Fibroblast of pulmonary artery (primary cell): ENCODE results near the gene ABHD14A.
"Not testable (repeated sequence)": the region's sequence is repeated elsewhere in the genome, so short reads cannot be mapped to it uniquely, and the experiment has no call there.

Source experiments
- DNase-seq: peaks from one replicate; pipeline ENCODE4 v3.0.0-alpha.2; 2010; ENCODE audit warnings: low read depth
- H3K4me3 ChIP-seq: replicated peaks from 2 replicates; pipeline ENCODE4 v1.5.1; 2011; ENCODE audit warnings: low read depth, mild to moderate bottlenecking, control low read depth, low read length, moderate library complexity
- CTCF ChIP-seq: IDR thresholded peaks from 2 replicates; pipeline ENCODE4 v1.5.1; 2011; ENCODE audit warnings: mild to moderate bottlenecking, control low read depth, low read length, inconsistent platforms; ENCODE audit errors: missing control alignments

ABHD14A gene

GRCh38 chr3:51974963-51975851 lies at the start of gene ABHD14A:
ABHD14A (plus strand) TSS chr3:51975064; CDS start chr3:51975136, 72 bp downstream.
- peak within 1 kb of the TSS; percentile 69 for H3K4me3 ChIP-seq
- peak; percentile 64 for DNase-seq
- TF ChIP-seq CTCF = no peak

GRCh38 chr3:51927061-51927977 lies 47.5 kb upstream of the ABHD14A start:
- DNase-seq = no peak
- TF ChIP-seq CTCF = no peak
- H3K4me3 ChIP-seq = no peak overlapping the region

GRCh38 chr3:51928438-51928837 lies 46.4 kb upstream of the ABHD14A start:
- no peak for TF ChIP-seq CTCF
- H3K4me3 ChIP-seq = no peak overlapping the region
- no peak for DNase-seq

GRCh38 chr3:51928981-51929380 lies 45.9 kb upstream of the ABHD14A start:
- H3K4me3 ChIP-seq, DNase-seq: not testable (repeated sequence)

- H3K4me3 ChIP-seq = no peak overlapping the region
- no peak for TF ChIP-seq CTCF
- no peak for DNase-seq
These were observed 45.4 kb upstream of the ABHD14A start for GRCh38 chr3:51929420-51930003.

- no peak for TF ChIP-seq CTCF
- no peak for DNase-seq
- H3K4me3 ChIP-seq = no peak overlapping the region
These were observed 44.4 kb upstream of the ABHD14A start for GRCh38 chr3:51930439-51930838.

- no peak for DNase-seq
- TF ChIP-seq CTCF = no peak
- no peak overlapping the region for H3K4me3 ChIP-seq
These were observed 43.1 kb upstream of the ABHD14A start for GRCh38 chr3:51931756-51932155.
